T47D (cell line): ENCODE results near the gene ITPRIP.

Experiments used
- DNase-seq, 2 experiments: peaks; one replicate each; pipeline versions ENCODE4 v3.0.0 to v3.0.0-alpha.2; 2011 to 2012; ENCODE audit warnings: low read depth in 1 of 2, low spot score in 1 of 2
- JUND ChIP-seq: IDR thresholded peaks from 2 replicates; pipeline ENCODE4 v1.6.1; 2012; ENCODE audit warnings: low read depth
- in situ Hi-C: cut with HindIII; loops from 2 replicates; pipeline ENCODE4 v1.10.0; 2016; ENCODE audit warnings: low sequenced_read_pairs, low pct_unique_long_range_greater_than_20kb

The ITPRIP gene

DNA sequence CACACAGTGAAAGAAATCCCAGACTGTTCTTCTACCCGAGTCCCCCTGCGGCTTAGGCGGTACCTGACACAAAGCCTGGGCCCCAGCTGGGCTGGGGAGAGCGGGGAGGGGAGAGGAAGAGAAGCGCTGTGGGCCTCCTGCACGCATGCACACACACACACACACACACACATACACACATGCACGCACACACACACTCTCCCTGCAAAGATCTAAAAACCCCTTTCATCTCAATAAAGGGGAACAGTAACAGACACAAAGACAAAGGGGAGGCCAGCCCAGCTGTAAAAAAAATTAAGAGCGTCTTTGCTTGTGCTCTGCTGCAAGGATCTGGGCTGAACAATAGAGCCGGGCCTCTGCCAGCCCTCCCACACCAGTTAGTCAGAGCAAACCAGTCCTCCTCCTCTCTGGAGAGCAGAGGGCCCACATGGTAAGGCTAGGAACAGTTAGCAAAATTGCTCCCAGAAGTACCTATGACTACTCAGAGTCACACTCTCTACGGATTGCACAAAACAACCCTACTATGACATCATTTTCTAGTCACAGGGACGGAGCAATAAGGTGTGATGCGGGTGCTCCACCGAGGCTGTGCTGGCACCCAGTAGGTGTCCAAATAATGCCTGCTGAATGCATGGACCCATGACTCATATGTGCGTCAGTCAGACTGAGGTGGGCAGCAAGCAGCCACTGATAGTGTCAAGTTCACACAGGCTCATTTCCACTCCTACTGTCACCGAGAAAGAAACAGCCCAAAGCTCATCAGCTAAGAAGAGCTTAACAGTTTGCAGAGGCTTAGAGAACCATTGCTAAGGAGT lies 9.2 kb downstream of the ITPRIP start:
- DNase-seq, result no peak
- in situ Hi-C loops, result no loop called here
- no peak for TF ChIP-seq JUND

- in situ Hi-C loops, result no loop called here
- TF ChIP-seq JUND, result no peak
- DNase-seq, result no peak
Measured at GRCh38 chr10:104328646-104328895, 9.7 kb downstream of the ITPRIP start.

DNA sequence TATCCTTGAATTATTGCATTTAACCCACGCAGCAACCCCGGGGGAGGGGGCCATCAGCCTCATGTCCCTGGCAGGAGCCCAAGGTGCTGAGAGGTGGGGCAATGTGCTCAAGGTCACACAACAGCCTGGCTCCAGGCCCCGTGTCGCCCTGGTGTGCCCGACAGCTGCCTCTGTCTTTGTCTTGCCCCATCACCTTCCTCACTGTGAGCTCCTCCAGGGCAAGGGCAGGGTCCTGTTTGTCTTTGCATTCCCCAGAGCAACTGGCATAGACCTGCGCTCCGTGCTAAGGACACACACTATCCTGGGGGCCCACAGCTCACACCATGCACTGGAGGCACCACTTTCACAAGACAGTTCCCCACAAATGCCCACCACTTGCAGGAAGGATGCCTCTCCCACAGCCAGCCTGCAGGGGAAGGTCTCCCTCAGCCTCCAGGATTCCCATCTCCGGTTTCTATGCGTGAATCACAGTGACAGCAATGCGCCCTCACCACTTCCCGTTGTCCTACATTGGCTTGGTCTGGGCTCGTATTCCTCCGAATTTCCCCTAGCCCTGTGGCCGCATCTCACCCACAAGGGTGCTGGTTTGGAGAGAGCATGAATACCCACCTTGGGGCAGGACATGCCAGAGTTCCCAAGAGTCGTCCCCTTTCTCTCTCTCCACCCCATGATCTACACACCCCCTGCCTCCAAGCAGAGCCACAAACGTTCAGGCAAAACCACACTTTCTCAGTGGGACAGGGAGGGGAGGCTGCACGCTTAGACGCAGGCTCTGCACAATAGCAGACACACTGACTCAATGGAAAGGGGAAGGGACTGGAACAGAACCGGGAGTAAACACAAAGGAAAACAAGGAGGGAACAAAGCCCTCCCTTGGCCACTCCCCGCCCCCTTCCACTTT lies 10.3 kb downstream of the ITPRIP start:
- TF ChIP-seq JUND, result no peak
- in situ Hi-C loops, result no loop called here
- no peak for DNase-seq

- in situ Hi-C loops, result no loop called here
- DNase-seq, result no peak
- TF ChIP-seq JUND, result no peak
Measured at GRCh38 chr10:104326991-104327610, 11.2 kb downstream of the ITPRIP start.

GRCh38 chr10:104325436-104326435 lies 12.5 kb downstream of the ITPRIP start:
- in situ Hi-C loops, result no loop called here

GRCh38 chr10:104324931-104325330 lies 13.3 kb downstream of the ITPRIP start:
- no peak for TF ChIP-seq JUND
- DNase-seq, result no peak
- in situ Hi-C loops, result no loop called here

More at GRCh38 chr10:104325436-104326435, 12.5 kb downstream of the ITPRIP start:
- no peak for TF ChIP-seq JUND
- no peak for DNase-seq

GRCh38 chr10:104324221-104324686 lies 14.0 kb downstream of the ITPRIP start:
- TF ChIP-seq JUND, result no peak
- in situ Hi-C loops, result no loop called here
- DNase-seq, result no peak

DNA sequence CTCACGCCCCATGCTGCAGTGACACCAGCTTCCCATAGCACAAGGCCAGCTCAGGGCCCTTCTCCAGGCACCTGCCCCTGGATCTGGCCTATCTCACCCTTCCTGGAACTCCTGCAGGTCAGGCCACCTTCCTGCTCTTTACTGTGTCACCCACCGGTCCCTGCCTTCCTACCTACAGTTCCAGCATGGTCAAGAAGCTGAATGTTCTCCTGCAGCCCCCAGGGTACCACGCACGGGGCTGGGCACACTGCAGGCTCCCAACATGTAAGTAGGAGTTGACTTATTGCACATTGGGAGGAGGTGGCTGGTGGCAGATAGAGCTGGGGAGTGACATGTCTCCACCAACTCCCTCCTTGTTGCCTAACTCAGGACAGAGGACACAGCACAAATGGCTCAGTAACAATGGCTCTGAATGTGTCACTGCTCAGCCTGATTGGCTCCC lies 14.5 kb downstream of the ITPRIP start:
- in situ Hi-C loops, result no loop called here
- no peak for TF ChIP-seq JUND
- no peak for DNase-seq

DNA sequence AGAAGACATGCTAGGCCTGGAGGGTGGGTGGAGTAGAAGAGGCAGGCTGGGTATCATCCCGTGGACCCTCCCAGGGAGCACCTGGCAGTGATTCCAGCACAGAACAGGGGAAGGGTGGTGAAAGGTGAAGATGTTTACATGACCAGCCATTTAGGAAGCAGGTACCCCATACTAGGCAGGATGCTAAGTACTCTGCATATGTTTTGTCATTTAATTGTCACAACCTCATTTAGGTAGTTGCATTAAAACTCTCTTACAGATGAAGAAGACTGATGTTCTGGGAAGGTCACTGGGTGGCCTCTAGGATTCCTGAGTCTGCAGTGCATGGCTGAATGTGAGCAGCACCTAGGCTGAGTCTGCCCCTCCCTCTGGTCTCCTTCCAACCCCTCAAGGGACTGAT lies 15.2 kb downstream of the ITPRIP start:
- in situ Hi-C loops, result no loop called here
- no peak for TF ChIP-seq JUND

DNA sequence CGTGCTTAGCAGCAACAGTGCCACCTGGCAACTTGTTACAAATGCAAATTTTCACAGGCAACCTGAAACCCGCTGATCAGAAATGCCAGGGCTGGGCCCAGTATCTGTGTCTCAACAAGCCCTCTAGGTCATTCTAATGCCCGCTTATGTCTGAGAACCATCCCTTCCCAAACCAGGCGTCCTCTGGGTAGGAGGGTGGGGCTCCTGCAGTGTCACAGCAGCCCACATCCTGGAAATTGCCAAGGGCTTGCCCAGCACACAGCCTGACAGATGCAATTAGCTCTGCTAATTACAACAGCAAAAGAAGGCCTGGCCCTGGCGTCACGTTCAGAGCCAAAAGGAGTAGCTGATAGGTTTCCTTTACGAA lies 15.9 kb downstream of the ITPRIP start:
- no peak for DNase-seq
- in situ Hi-C loops, result no loop called here
- no peak for TF ChIP-seq JUND

More for the DNA sequence above, 15.2 kb downstream of the ITPRIP start:
- DNase-seq, result no peak

- no peak for TF ChIP-seq JUND
- peak in 1 of 2 experiments; percentile 15 for DNase-seq
- in situ Hi-C loops, result no loop called here
Measured at GRCh38 chr10:104321725-104322415, 16.4 kb downstream of the ITPRIP start.
